Measurements from ENCODE around the gene TXNDC17. TPM values are rescaled to one million over a fixed set of nuclear protein-coding genes. Genes with fewer than 3 reads are reported as not detected.
"Not testable (repeated sequence)": the region's sequence is repeated elsewhere in the genome, so short reads cannot be mapped to it uniquely, and the experiment has no call there.

Gene TXNDC17
- total RNA-seq, 1 experiment from 2014 or later: 137 TPM

DNA sequence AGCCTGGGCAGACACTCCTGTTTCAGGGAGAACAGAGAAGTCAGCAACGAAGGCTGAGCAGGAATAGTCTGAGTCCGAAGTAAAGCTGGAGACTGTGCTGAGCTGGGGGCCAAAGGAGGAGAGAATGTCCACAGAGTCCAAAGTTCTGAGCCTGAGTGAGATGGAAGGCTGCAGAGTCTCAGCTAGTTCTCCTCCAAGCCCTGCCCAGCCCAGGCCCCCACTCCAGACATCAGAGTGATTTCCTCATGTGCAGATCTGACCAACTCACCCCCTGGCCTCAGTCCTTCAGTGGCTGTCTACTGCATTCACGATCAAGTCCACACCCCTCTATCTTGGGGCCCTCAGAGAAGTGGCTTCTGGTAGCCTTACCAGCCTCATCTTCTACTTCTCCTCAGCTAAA lies 50.7 kb downstream of the TXNDC17 start:
- BruUV-seq (replicated peaks): no TSS peak
- H3K9me3 Mint-ChIP-seq (ENCODE audit: unreplicated experiment): no peaks in the 10 kb centered on the region

GRCh38 chr17:6691958-6692357 lies 51.1 kb downstream of the TXNDC17 start:
- not testable (repeated sequence) for BruUV-seq (replicated peaks)

More for the DNA sequence above, 50.7 kb downstream of the TXNDC17 start:
- TF ChIP-seq, protein P1, sequence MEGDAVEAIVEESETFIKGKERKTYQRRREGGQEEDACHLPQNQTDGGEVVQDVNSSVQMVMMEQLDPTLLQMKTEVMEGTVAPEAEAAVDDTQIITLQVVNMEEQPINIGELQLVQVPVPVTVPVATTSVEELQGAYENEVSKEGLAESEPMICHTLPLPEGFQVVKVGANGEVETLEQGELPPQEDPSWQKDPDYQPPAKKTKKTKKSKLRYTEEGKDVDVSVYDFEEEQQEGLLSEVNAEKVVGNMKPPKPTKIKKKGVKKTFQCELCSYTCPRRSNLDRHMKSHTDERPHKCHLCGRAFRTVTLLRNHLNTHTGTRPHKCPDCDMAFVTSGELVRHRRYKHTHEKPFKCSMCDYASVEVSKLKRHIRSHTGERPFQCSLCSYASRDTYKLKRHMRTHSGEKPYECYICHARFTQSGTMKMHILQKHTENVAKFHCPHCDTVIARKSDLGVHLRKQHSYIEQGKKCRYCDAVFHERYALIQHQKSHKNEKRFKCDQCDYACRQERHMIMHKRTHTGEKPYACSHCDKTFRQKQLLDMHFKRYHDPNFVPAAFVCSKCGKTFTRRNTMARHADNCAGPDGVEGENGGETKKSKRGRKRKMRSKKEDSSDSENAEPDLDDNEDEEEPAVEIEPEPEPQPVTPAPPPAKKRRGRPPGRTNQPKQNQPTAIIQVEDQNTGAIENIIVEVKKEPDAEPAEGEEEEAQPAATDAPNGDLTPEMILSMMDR (IDR thresholded peaks at IDR 0.05; ENCODE audit: unreplicated experiment): no peak
- no peak for DNase-seq (ENCODE audit: unreplicated experiment)
- intact Hi-C loops (cut with micrococcal nuclease): no loop called here
- H3K36me3 Mint-ChIP-seq (ENCODE audit: insufficient read depth, unreplicated experiment): peaks cover 5% of the 10 kb centered on the region
- no peaks in the 10 kb centered on the region for H3K27me3 Mint-ChIP-seq (ENCODE audit: insufficient read depth, unreplicated experiment)
- ChIA-PET POLR2A (interaction anchor here (1.2 kb wide), 1 partner anchor 14 kb away, joined by 3 read pairs; no protein-coding TSS in a partner anchor), CTCF (no interaction called here)
- H3K4me1 Mint-ChIP-seq (ENCODE audit: insufficient read depth, unreplicated experiment): no peaks in the 10 kb centered on the region
- no peak overlapping the region for H3K27ac Mint-ChIP-seq (ENCODE audit: low read depth, unreplicated experiment)
- H3K4me3 Mint-ChIP-seq (ENCODE audit: unreplicated experiment): no peak overlapping the region

More at GRCh38 chr17:6691958-6692357, 51.1 kb downstream of the TXNDC17 start:
- POLR2A ChIA-PET: interaction anchor here (1.2 kb wide), 1 partner anchor 14 kb away, joined by 3 read pairs; no protein-coding TSS in a partner anchor
- intact Hi-C loops (cut with micrococcal nuclease); CTCF ChIA-PET; H3K36me3 Mint-ChIP-seq (ENCODE audit: insufficient read depth, unreplicated experiment); H3K27me3 Mint-ChIP-seq (ENCODE audit: insufficient read depth, unreplicated experiment); H3K27ac Mint-ChIP-seq (ENCODE audit: low read depth, unreplicated experiment); H3K4me3 Mint-ChIP-seq (ENCODE audit: unreplicated experiment); H3K9me3 Mint-ChIP-seq (ENCODE audit: unreplicated experiment); H3K4me1 Mint-ChIP-seq (ENCODE audit: insufficient read depth, unreplicated experiment); DNase-seq (ENCODE audit: unreplicated experiment): not testable (repeated sequence)

Small RNAs within 50 kb of the gene (microRNA-seq; reads per million reads assigned to microRNA genes)
- gene MIR4520-1 (not detected), gene MIR4520-2 (not detected)

Other genes starting within 250 kb of the TXNDC17 start
- not detected in 2 replicates for gene AIPL1, start 205.9 kb upstream of the TXNDC17 start, total RNA-seq (2022)
- gene PIMREG, start 196.6 kb upstream of the TXNDC17 start, total RNA-seq (2022): 11.0 and 21.7 TPM in 2 replicates
- gene PITPNM3, start 84.5 kb upstream of the TXNDC17 start, total RNA-seq (2022): 22.8 and 30.6 TPM in 2 replicates
- gene KIAA0753, start 349 bp upstream of the TXNDC17 start, total RNA-seq (2022): 22.8 and 25.3 TPM in 2 replicates
- 17.7 and 17.8 TPM in 2 replicates for gene MED31, start 10.5 kb downstream of the TXNDC17 start, total RNA-seq (2022)
- gene C17orf100, start 10.7 kb downstream of the TXNDC17 start, total RNA-seq (2022): 1.4 and 1.7 TPM in 2 replicates
- not detected in 2 replicates for gene SLC13A5, start 72.3 kb downstream of the TXNDC17 start, total RNA-seq (2022)
- not detected in 2 replicates for gene XAF1, start 115.0 kb downstream of the TXNDC17 start, total RNA-seq (2022)
- 1.4 and 1.7 TPM in 2 replicates for gene FBXO39, start 135.2 kb downstream of the TXNDC17 start, total RNA-seq (2022)
- gene TEKT1, start 190.7 kb downstream of the TXNDC17 start, total RNA-seq (2022): 0.27 TPM in 1 of 2 replicates, not detected in the other